ENCODE results near the gene DIMT1.

DIMT1 gene

GRCh38 chr5:62403411-62404250 lies at the start of gene DIMT1:
TSS of gene DIMT1 (minus strand) at chr5:62403905. CDS start at chr5:62403772, 133 bp downstream.
- TF ChIP-seq CTCF (IDR thresholded peaks at IDR 0.05; ENCODE audit: insufficient read depth, missing control alignments), result no peak
- DNase-seq (ENCODE audit: insufficient read length, low spot score), result peak; percentile 80
- FAIRE-seq, result no peak

GRCh38 chr5:62450259-62450658 lies 46.6 kb upstream of the DIMT1 start:
- no peak for TF ChIP-seq CTCF (IDR thresholded peaks at IDR 0.05; ENCODE audit: insufficient read depth, missing control alignments)
- FAIRE-seq (no peak), DNase-seq (ENCODE audit: insufficient read length, low spot score) (no peak)

GRCh38 chr5:62448528-62448927 lies 44.8 kb upstream of the DIMT1 start:
- TF ChIP-seq CTCF (IDR thresholded peaks at IDR 0.05; ENCODE audit: insufficient read depth, missing control alignments), result no peak
- DNase-seq (ENCODE audit: insufficient read length, low spot score) (no peak), FAIRE-seq (no peak)

- DNase-seq (ENCODE audit: insufficient read length, low spot score) (no peak), FAIRE-seq (no peak)
- TF ChIP-seq CTCF (IDR thresholded peaks at IDR 0.05; ENCODE audit: insufficient read depth, missing control alignments), result no peak
Observed at GRCh38 chr5:62432621-62433064, 28.9 kb upstream of the DIMT1 start.

- FAIRE-seq (no peak), DNase-seq (ENCODE audit: insufficient read length, low spot score) (no peak)
- TF ChIP-seq CTCF (IDR thresholded peaks at IDR 0.05; ENCODE audit: insufficient read depth, missing control alignments), result no peak
Observed at GRCh38 chr5:62431735-62432620, 28.3 kb upstream of the DIMT1 start.

- DNase-seq (ENCODE audit: insufficient read length, low spot score) (no peak), FAIRE-seq (no peak)
- no peak for TF ChIP-seq CTCF (IDR thresholded peaks at IDR 0.05; ENCODE audit: insufficient read depth, missing control alignments)
Observed at GRCh38 chr5:62424763-62425162, 21.1 kb upstream of the DIMT1 start.

Data from D721Med (cell line).